GM12872 (cell line): ENCODE measurements around the gene GDPD5.

ENCODE experiments used
- CTCF ChIP-seq: IDR thresholded peaks from 3 replicates; pipeline ENCODE4 v1.5.1; 2011; ENCODE audit warnings: low read depth, mild to moderate bottlenecking, low read length, moderate library complexity; ENCODE audit not compliant: insufficient read depth

The GDPD5 gene

GRCh38 chr11:75527938-75528735 is 2.4 kb upstream of the GDPD5 start:
- no peak for TF ChIP-seq CTCF

- no peak for TF ChIP-seq CTCF
Measured at GRCh38 chr11:75527130-75527529, 1.4 kb upstream of the GDPD5 start.

GRCh38 chr11:75526192-75526541 is 426 bp upstream of the GDPD5 start:
- no peak for TF ChIP-seq CTCF

GRCh38 chr11:75524665-75525432 is 892 bp downstream of the GDPD5 start:
- TF ChIP-seq CTCF = no peak

GRCh38 chr11:75523811-75524664 is 1.7 kb downstream of the GDPD5 start:
- no peak for TF ChIP-seq CTCF

- TF ChIP-seq CTCF = no peak
Measured at GRCh38 chr11:75523189-75523588, 2.6 kb downstream of the GDPD5 start.

GRCh38 chr11:75522286-75523044 is 3.3 kb downstream of the GDPD5 start:
- no peak for TF ChIP-seq CTCF
